ENCODE data around the gene LDLRAD4.
"Not testable (repeated sequence)": the region's sequence is repeated elsewhere in the genome, so short reads cannot be mapped to it uniquely, and the experiment has no call there.

LDLRAD4 gene

GRCh38 chr18:13313006-13313686, 94.6 kb downstream of the LDLRAD4 start:
- DNase-seq = peak; percentile 81

- no peak for DNase-seq
These were observed 96.4 kb downstream of the LDLRAD4 start for GRCh38 chr18:13315000-13315399.

GRCh38 chr18:13316063-13316462, 97.5 kb downstream of the LDLRAD4 start:
- no peak for DNase-seq

DNA sequence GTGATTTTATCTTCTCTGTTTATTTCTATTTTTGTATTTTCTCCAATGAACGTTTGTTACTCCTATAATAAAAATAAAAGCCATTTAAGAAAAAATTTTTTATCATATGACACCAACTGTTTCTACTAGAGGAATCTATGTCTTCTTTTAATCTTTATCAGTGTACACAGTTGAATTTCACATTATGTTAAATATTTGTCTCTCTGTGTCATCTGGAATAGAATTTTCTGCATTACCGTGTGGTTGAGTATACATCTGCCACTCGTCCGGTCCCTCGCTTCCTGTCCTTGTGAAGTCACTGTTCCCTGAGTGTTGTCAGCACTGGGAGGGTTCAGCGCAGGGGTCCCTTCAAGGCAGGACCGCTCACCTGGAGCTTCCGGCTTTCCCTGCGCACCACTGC, 99.2 kb downstream of the LDLRAD4 start:
- no peak for DNase-seq

- peak; percentile 37 for DNase-seq
These were observed 100.4 kb downstream of the LDLRAD4 start for GRCh38 chr18:13318731-13319501.

GRCh38 chr18:13319629-13320028, 101.1 kb downstream of the LDLRAD4 start:
- DNase-seq = no peak

DNA sequence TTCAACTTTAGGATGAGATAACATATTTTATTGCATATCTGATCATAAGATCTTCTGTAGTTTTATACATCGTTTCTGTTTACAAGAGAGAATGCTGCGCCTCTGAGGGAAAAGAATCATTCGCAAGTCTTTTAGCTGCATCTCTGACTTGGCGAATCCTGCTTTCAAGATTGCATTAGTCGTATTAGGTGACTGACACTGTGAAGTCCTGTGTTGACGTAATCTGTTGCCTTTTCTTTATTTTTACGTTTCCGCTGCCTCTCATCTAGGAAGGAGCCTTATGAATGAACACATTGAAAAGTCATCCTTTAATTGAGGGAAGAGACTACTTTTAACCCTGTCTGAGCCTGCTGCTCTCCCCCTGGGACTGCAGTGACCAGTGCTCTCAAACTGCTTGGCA, 101.5 kb downstream of the LDLRAD4 start:
- DNase-seq = no peak

DNA sequence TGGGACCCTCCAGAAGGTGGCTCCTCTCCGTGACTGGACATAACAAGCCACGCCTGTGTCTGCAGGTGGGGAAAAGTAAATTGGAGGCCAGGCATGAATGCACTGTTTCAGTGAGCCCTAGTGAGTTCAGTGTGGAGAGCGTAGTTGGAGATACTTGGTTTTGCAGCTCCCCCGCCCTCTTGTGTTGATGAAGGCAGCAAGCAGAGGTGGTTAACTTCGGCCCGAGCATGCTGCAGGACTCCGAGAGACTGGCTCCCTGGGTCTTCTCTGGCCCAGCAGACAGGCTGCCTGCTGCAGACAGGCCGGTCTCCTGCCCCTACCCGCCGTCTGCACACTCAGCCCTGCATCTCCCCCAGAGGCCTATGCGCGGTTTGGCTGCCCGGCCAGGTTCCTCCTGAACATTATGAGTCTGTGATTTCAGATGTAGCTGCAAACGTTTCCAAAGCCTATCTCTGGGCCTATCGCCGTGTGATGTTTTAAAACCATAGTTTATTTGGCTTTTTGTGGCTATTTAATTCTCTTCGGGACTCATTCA, 102.4 kb downstream of the LDLRAD4 start:
- DNase-seq = no peak

GRCh38 chr18:13321923-13322322, 103.4 kb downstream of the LDLRAD4 start:
- no peak for DNase-seq

- no peak for DNase-seq
These were observed 104.6 kb downstream of the LDLRAD4 start for GRCh38 chr18:13323186-13323585.

GRCh38 chr18:13324880-13325279, 106.3 kb downstream of the LDLRAD4 start:
- DNase-seq = no peak

- no peak for DNase-seq
These were observed 109.7 kb downstream of the LDLRAD4 start for GRCh38 chr18:13328213-13328612.

GRCh38 chr18:13330996-13331395, 112.4 kb downstream of the LDLRAD4 start:
- DNase-seq = no peak

GRCh38 chr18:13331846-13332245, 113.3 kb downstream of the LDLRAD4 start:
- no peak for DNase-seq

- no peak for DNase-seq
These were observed 114.3 kb downstream of the LDLRAD4 start for GRCh38 chr18:13332874-13333273.

DNA sequence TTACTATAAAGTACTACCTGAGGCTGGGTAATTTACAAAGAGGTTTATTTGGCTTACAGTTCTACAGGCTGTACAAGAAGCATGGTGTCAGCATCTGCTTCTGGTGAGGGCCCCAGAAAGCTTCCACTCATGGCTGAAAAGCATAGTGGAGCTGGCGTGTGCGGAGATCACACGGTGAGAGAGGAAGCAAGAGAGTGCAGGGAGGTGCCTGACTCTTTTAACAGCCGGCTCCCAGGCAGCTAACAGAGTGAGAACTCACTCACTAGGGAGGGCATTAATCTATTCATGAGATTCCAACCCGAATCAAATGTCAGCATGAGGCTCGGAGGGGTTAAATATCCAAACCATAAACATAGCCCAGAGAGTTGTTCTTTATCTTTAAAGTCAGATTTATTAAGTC, 117.3 kb downstream of the LDLRAD4 start:
- no peak for DNase-seq

DNA sequence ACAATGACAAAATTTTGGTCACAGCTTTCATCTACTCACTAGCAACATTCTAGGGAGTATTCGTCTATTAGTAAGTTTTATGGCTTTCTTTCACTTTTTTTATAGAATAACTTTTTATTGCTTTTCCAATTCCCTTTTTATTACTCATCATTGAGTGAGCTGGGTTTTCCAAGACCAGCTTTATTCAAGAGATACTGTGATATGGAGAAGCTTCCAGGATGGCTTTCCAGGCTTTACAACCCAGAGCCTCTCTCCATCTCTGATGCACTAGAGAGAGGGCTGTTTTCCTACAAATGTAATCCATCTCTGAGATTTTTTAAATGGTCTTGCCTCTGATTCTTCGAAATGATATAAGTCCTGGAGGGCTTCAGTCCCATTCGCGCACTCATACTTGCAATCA, 118.3 kb downstream of the LDLRAD4 start:
- no peak for DNase-seq

DNA sequence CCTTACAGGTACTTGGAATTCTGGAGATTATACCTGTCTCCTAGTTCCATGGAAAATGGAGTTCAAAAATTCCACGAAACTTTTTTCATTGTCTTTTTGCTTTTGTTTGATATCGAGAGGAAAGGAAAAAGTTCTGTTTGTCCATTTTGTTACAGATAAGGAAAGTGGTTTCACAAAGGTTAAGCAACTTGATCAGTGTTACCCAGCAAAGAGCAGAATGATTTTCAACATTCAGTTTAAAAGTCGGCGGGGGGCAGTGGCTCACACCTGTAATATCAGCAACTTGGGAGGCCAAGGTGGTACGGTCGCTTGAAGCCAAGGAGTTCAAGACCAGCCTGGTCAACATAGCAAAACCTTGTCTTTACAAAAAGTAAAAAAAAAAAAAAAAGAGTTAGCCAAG, 118.8 kb downstream of the LDLRAD4 start:
- no peak for DNase-seq

DNA sequence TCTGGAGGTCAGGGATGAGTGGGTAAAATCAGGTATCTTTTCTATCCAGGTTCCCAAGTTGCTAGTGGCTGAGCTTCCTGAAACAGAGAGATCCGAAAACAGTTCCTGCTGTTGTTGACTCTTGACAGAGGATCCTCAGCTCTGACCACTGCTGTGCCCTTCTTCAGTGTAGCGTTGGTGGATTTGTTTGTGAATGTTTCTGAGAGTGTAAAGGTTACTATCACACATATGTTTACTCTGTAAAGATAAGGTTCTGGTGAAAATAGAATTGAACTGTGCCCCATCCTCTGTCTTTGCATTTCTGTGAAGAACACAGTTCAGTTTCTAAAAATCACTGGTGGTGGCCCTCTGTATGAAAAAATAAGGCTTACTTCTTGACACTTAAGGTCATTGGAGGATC, 119.8 kb downstream of the LDLRAD4 start:
- DNase-seq = no peak

GRCh38 chr18:13339653-13340052, 121.1 kb downstream of the LDLRAD4 start:
- no peak for DNase-seq

- not testable (repeated sequence) for DNase-seq
These were observed 127.9 kb downstream of the LDLRAD4 start for GRCh38 chr18:13346449-13346848.

- peak; percentile 79 for DNase-seq
These were observed 134.7 kb downstream of the LDLRAD4 start for GRCh38 chr18:13353084-13353823.

GRCh38 chr18:13354402-13354801, 135.8 kb downstream of the LDLRAD4 start:
- DNase-seq = no peak

- DNase-seq = no peak
These were observed 137.5 kb downstream of the LDLRAD4 start for GRCh38 chr18:13356032-13356431.

All from GDM1 (cell line).